ENCODE measurements around the gene MT1HL1.

DNA sequence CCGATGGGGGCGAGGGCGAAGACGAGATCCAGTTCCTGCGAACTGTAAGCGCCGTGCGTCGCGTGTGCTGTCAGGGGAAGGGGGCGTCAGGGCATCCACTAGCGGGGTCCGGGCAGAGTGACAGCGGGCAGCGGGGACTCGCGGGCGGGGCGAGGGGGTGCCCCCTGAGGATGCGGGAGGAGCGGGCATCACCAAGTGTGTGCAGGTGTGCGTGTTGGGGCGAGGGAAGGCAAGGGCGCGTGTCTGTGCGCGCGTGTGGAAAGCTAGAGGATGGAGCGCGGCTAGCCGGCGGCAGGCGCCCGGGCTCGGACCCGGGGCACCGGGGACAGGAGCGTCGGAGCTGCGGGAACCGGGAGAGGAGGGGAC, 38.3 kb upstream of the MT1HL1 start:
- TF ChIP-seq, protein P1, sequence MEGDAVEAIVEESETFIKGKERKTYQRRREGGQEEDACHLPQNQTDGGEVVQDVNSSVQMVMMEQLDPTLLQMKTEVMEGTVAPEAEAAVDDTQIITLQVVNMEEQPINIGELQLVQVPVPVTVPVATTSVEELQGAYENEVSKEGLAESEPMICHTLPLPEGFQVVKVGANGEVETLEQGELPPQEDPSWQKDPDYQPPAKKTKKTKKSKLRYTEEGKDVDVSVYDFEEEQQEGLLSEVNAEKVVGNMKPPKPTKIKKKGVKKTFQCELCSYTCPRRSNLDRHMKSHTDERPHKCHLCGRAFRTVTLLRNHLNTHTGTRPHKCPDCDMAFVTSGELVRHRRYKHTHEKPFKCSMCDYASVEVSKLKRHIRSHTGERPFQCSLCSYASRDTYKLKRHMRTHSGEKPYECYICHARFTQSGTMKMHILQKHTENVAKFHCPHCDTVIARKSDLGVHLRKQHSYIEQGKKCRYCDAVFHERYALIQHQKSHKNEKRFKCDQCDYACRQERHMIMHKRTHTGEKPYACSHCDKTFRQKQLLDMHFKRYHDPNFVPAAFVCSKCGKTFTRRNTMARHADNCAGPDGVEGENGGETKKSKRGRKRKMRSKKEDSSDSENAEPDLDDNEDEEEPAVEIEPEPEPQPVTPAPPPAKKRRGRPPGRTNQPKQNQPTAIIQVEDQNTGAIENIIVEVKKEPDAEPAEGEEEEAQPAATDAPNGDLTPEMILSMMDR (optimal IDR thresholded peaks at IDR 0.05 in 1 of 3, IDR thresholded peaks at IDR 0.05 in 1 of 3, conservative IDR thresholded peaks at IDR 0.05 in 1 of 3; ENCODE audit: extremely low read depth in 1 of 3, insufficient read depth in 2 of 3, low read length in 3 of 3): no peak
- TF ChIP-seq EZH2 (IDR thresholded peaks at IDR 0.05; ENCODE audit: low read length): no peak

All from keratinocyte (primary cell).